Spleen (tissue), 3 donors: ENCODE measurements around the gene RYR3.

ENCODE experiments used
- POLR2A ChIP-seq, 3 donors: fragments of 450-650 bp; IDR thresholded peaks; one replicate each; pipeline ENCODE4 v1.5.1; 2017; ENCODE audit warnings: antibody characterized with exemption in 3 of 3, mild to moderate bottlenecking in 1 of 3
- POLR2AphosphoS5 ChIP-seq, 3 donors: sonication (generic); formaldehyde crosslinking; IDR thresholded peaks; one replicate each; pipeline ENCODE4 v1.5.1; 2017; ENCODE audit warnings: antibody characterized with exemption in 3 of 3

DNA sequence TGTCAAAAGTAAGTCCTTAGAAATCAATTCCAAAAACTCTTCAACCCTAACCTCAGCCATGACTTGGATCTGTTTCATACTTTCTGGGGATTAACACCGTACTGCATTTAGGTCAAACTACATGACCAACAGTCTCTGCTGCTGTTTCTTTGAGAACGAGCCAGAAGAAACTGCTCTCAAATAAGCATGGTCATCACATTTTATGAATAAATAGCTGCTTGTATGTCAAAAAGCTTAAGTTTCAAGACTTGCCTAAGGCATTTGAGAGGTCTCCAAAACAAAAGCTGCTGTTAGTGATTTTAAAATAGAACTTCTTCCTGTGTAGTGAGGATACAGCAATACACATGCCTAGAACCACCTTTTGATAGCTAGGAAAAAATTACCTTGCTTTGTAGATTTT is 491.2 kb downstream of the RYR3 start:
- TF ChIP-seq POLR2AphosphoS5 (IDR thresholded peaks at IDR 0.05) (no peak), POLR2A (IDR thresholded peaks at IDR 0.05) (no peak)
